Sigmoid colon (tissue), 7 donors: ENCODE measurements around the gene HDGFL2. TPM values are rescaled to one million over a fixed set of nuclear protein-coding genes. Genes with fewer than 3 reads are reported as not detected.

Experiments used
- DNase-seq: peaks from one replicate; pipeline ENCODE4 v3.0.0-alpha.2; 2019
- H3K27ac ChIP-seq, 4 donors: fragments of 200-600 bp; sonication (generic); one replicate each; pipeline ENCODE4 v1.5.1; 2016 to 2019; ENCODE audit warnings: mild to moderate bottlenecking in 1 of 4
- H3K27me3 ChIP-seq, 3 donors: fragments of 200-600 bp; sonication (generic); one replicate each; pipeline ENCODE4 v1.5.1; 2019; ENCODE audit warnings: mild to moderate bottlenecking in 1 of 3
- H3K36me3 ChIP-seq, 4 donors: fragments of 200-600 bp; sonication (generic); one replicate each; pipeline ENCODE4 v1.5.1; 2016 to 2019
- H3K4me1 ChIP-seq, 4 donors: fragments of 200-600 bp; sonication (generic); one replicate each; pipeline ENCODE4 v1.5.1; 2017 to 2019
- H3K4me3 ChIP-seq, 4 donors: fragments of 200-600 bp; sonication (generic); one replicate each; pipeline ENCODE4 v1.5.1; 2017 to 2019; ENCODE audit warnings: mild to moderate bottlenecking in 2 of 4, moderate library complexity in 1 of 4
- H3K9me3 ChIP-seq, 4 donors: fragments of 200-600 bp in 3 of 4; sonication (generic) in 3 of 4; one replicate each; pipeline versions ENCODE4 v1.5.1 to v1.6.1; 2013 to 2019
- CTCF ChIP-seq, 4 experiments: fragments of 450-650 bp in 3 of 4; fragments of 200-600 bp in 1 of 4; IDR thresholded peaks; one replicate each; pipeline ENCODE4 v1.5.1; 2016 to 2019; ENCODE audit warnings: antibody characterized with exemption in 4 of 4, mild to moderate bottlenecking in 3 of 4, moderate library complexity in 2 of 4
- EP300 ChIP-seq, 4 donors: sonication (generic); formaldehyde crosslinking; IDR thresholded peaks; one replicate each; pipeline ENCODE4 v1.6.1; 2017; ENCODE audit warnings: antibody characterized with exemption in 4 of 4
- POLR2A ChIP-seq, 2 donors: fragments of 450-650 bp; IDR thresholded peaks; one replicate each; pipeline ENCODE4 v1.6.1; 2016; ENCODE audit warnings: antibody characterized with exemption in 2 of 2, mild to moderate bottlenecking in 2 of 2, moderate library complexity in 2 of 2
- POLR2AphosphoS5 ChIP-seq, 4 donors: sonication (generic); formaldehyde crosslinking; IDR thresholded peaks; one replicate each; pipeline ENCODE4 v1.6.1; 2017; ENCODE audit warnings: antibody characterized with exemption in 4 of 4
- WGBS, 2 donors: extraction: QIAGEN DNeasy Blood & Tissue Kit; methylation state at CpG; one replicate each; pipeline ENCODE4 v1.1.7; 2013; 5-methylcytosine and 5-hydroxymethylcytosine counted together
- intact Hi-C: fragments of 100-400 bp; cut with DNase I; formaldehyde crosslinking; loops from one replicate; pipeline ENCODE4 v1.15.1; 2023
- polyA plus RNA-seq, 3 donors: library from polyadenylated mRNA; stranded (reverse); fragments of 200-250 nt; gene quantifications; one replicate each; pipeline ENCODE4 v1.2.3, GENCODE V29; 2013
- total RNA-seq, 4 donors: library from RNA; depleted of rRNA; stranded (reverse); fragments of >200 nt; gene quantifications; one replicate each; pipeline ENCODE4 v1.1.0, GENCODE V29; 2016
- donor health status: healthy with polysubstance abuse.
- donor health status: Bipolar disorder and iron deficiency.
- donor health status: healthy.

Gene HDGFL2
- total and polyA plus RNA-seq, 7 donors, result 19.8 to 78.2 (median 39.2) TPM

- Histone ChIP-seq H3K27me3 (no peaks in the 10 kb centered on the region), H3K4me1 (no peaks in the 10 kb centered on the region), H3K4me3 (no peak overlapping the region), H3K9me3 (no peaks in the 10 kb centered on the region), H3K36me3 (peaks cover 23 to 35% (median 27%) of the 10 kb centered on the region in 4 donors), H3K27ac (no peak overlapping the region)
- intact Hi-C loops, result no loop called here
- TF ChIP-seq EP300 (IDR thresholded peaks at IDR 0.05), result no peak
- no peak for TF ChIP-seq POLR2AphosphoS5 (IDR thresholded peaks at IDR 0.05)
- no peak for TF ChIP-seq CTCF (IDR thresholded peaks at IDR 0.05)
- TF ChIP-seq POLR2A (IDR thresholded peaks at IDR 0.05), result no peak
- WGBS, 2 donors, result 79 to 83% methylated on average over 22 of the region's 22 CpGs
- no peak for DNase-seq
Observed at GRCh38 chr19:4441994-4442818, 29.9 kb upstream of the HDGFL2 start.

GRCh38 chr19:4442819-4443146 lies 29.3 kb upstream of the HDGFL2 start:
- DNase-seq, result no peak
- intact Hi-C loops, result no loop called here
- TF ChIP-seq POLR2A (IDR thresholded peaks at IDR 0.05) (no peak), POLR2AphosphoS5 (IDR thresholded peaks at IDR 0.05) (no peak), EP300 (IDR thresholded peaks at IDR 0.05) (no peak), CTCF (IDR thresholded peaks at IDR 0.05) (no peak)
- Histone ChIP-seq H3K4me1 (no peaks in the 10 kb centered on the region), H3K36me3 (peaks cover 29 to 40% (median 33%) of the 10 kb centered on the region in 4 donors), H3K27me3 (no peaks in the 10 kb centered on the region), H3K9me3 (no peaks in the 10 kb centered on the region), H3K4me3 (no peak overlapping the region), H3K27ac (no peak overlapping the region)
- 89% methylated on average over 10 of the region's 10 CpGs for WGBS, 2 donors

GRCh38 chr19:4443188-4443587 lies 28.9 kb upstream of the HDGFL2 start:
- peaks cover 33 to 44% (median 37%) of the 10 kb centered on the region in 4 donors for H3K36me3 ChIP-seq

GRCh38 chr19:4443966-4444764 lies 27.9 kb upstream of the HDGFL2 start:
- intact Hi-C loops, result no loop called here
- no peak for DNase-seq
- Histone ChIP-seq H3K9me3 (no peaks in the 10 kb centered on the region), H3K27ac (no peak overlapping the region), H3K4me1 (peaks cover 0 to 10% (median 6%) of the 10 kb centered on the region in 4 donors), H3K36me3 (peaks cover 42 to 54% (median 46%) of the 10 kb centered on the region in 4 donors), H3K27me3 (no peaks in the 10 kb centered on the region), H3K4me3 (no peak overlapping the region)
- 83 to 88% methylated on average over 20 of the region's 20 CpGs for WGBS, 2 donors
- TF ChIP-seq EP300 (IDR thresholded peaks at IDR 0.05), result no peak
- no peak for TF ChIP-seq POLR2AphosphoS5 (IDR thresholded peaks at IDR 0.05)
- TF ChIP-seq POLR2A (IDR thresholded peaks at IDR 0.05), result no peak
- TF ChIP-seq CTCF (IDR thresholded peaks at IDR 0.05), result no peak

More at GRCh38 chr19:4443188-4443587, 28.9 kb upstream of the HDGFL2 start:
- TF ChIP-seq POLR2A (IDR thresholded peaks at IDR 0.05), result no peak
- TF ChIP-seq POLR2AphosphoS5 (IDR thresholded peaks at IDR 0.05), result no peak
- TF ChIP-seq CTCF (IDR thresholded peaks at IDR 0.05), result no peak
- no peak for TF ChIP-seq EP300 (IDR thresholded peaks at IDR 0.05)
- Histone ChIP-seq H3K27ac (no peak overlapping the region), H3K27me3 (no peaks in the 10 kb centered on the region), H3K4me3 (no peak overlapping the region), H3K9me3 (no peaks in the 10 kb centered on the region), H3K4me1 (peaks cover 0 to under 1% (median 0%) of the 10 kb centered on the region in 4 donors)
- intact Hi-C loops, result no loop called here
- WGBS, 2 donors, result 93% methylated on average over 15 of the region's 15 CpGs
- no peak for DNase-seq
